ENCODE data around the gene BUD13.
"Not testable (repeated sequence)": the region's sequence is repeated elsewhere in the genome, so short reads cannot be mapped to it uniquely, and the experiment has no call there.

Gene BUD13

GRCh38 chr11:116772443-116773202 is at the start of gene BUD13:
BUD13 (minus strand) TSS chr11:116772987; CDS start chr11:116772964, 23 bp downstream.
- peak; percentile 93 for DNase-seq

GRCh38 chr11:116822575-116822974 is 49.8 kb upstream of the BUD13 start:
- no peak for DNase-seq

- DNase-seq, result no peak
Observed at GRCh38 chr11:116821050-116821918, 48.5 kb upstream of the BUD13 start.

GRCh38 chr11:116819049-116819448 is 46.3 kb upstream of the BUD13 start:
- DNase-seq, result no peak

- DNase-seq, result no peak
Observed at GRCh38 chr11:116814502-116814901, 41.7 kb upstream of the BUD13 start.

- DNase-seq, result no peak
Observed at GRCh38 chr11:116813781-116814471, 41.1 kb upstream of the BUD13 start.

GRCh38 chr11:116813170-116813569 is 40.4 kb upstream of the BUD13 start:
- DNase-seq, result no peak

- DNase-seq, result no peak
Observed at GRCh38 chr11:116812109-116812508, 39.3 kb upstream of the BUD13 start.

GRCh38 chr11:116811194-116811593 is 38.4 kb upstream of the BUD13 start:
- no peak for DNase-seq

- DNase-seq, result no peak
Observed at GRCh38 chr11:116808262-116809175, 35.7 kb upstream of the BUD13 start.

GRCh38 chr11:116807601-116808261 is 34.9 kb upstream of the BUD13 start:
- DNase-seq, result no peak

GRCh38 chr11:116804001-116804400 is 31.2 kb upstream of the BUD13 start:
- no peak for DNase-seq

- not testable (repeated sequence) for DNase-seq
Observed at GRCh38 chr11:116801662-116802061, 28.9 kb upstream of the BUD13 start.

- no peak for DNase-seq
Observed at GRCh38 chr11:116800610-116801009, 27.8 kb upstream of the BUD13 start.

- DNase-seq, result no peak
Observed at GRCh38 chr11:116798368-116798767, 25.6 kb upstream of the BUD13 start.

GRCh38 chr11:116797816-116798215 is 25.0 kb upstream of the BUD13 start:
- DNase-seq, result no peak

GRCh38 chr11:116796548-116796947 is 23.8 kb upstream of the BUD13 start:
- DNase-seq, result no peak

GRCh38 chr11:116794851-116795250 is 22.1 kb upstream of the BUD13 start:
- DNase-seq, result no peak

- no peak for DNase-seq
Observed at GRCh38 chr11:116793772-116794097, 20.9 kb upstream of the BUD13 start.

GRCh38 chr11:116792869-116793771 is 20.3 kb upstream of the BUD13 start:
- DNase-seq, result no peak

All from activated CD8-positive, alpha-beta memory T cell treated with anti-CD3 and anti-CD28 coated beads, Interleukin-2, amount 50 U/mL, for 4 hours (primary cell).